Raji (cell line): ENCODE measurements around the gene KRT15.

Source experiments
- POLR2A ChIP-seq: IDR thresholded peaks from 2 replicates; pipeline ENCODE4 v1.6.1; 2011; ENCODE audit warnings: low read depth, low read length, control low read depth; ENCODE audit not compliant: insufficient read depth

KRT15 gene

GRCh38 chr17:41464682-41465081 is 54.0 kb downstream of the KRT15 start:
- TF ChIP-seq POLR2A: no peak

- no peak for TF ChIP-seq POLR2A
Observed at GRCh38 chr17:41464173-41464572, 54.5 kb downstream of the KRT15 start.

DNA sequence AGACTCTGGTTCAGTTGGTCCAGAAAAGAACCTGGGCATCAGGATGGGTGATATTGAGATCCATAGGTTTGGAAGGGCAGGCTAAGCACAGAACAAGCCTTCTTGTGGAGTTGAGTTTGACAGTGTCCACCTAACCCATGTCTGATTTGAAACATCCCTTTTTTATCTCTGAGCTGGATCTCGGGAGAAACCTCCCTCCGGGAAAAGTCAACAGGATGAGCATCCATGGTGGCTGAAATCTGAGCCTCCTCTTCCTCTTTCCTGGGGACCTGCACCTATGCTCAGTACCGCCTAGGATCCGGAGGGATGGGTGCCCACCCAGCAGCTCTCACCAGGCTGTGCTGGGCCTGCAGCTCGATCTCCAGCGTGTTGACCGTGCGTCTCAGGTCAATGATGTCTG is 54.9 kb downstream of the KRT15 start:
- no peak for TF ChIP-seq POLR2A
